Mesendoderm (in vitro differentiated cells): ENCODE results near the gene APBA2.

ENCODE experiments used
- DNase-seq: peaks from one replicate; pipeline ENCODE4 v3.0.0; 2013
- H2AK5ac ChIP-seq: 2 replicates; pipeline ENCODE4 v1.6.1; 2013; ENCODE audit warnings: low read length, inconsistent platforms
- H2BK120ac ChIP-seq: 2 replicates; pipeline ENCODE4 v1.6.1; 2013; ENCODE audit warnings: low read depth, mild to moderate bottlenecking, low read length, moderate library complexity, mixed read lengths
- H2BK15ac ChIP-seq: replicated peaks from 2 replicates; pipeline ENCODE4 v1.6.1; 2013; ENCODE audit warnings: low read depth, mild to moderate bottlenecking, moderate library complexity
- H2BK5ac ChIP-seq: 2 replicates; pipeline ENCODE4 v1.6.1; 2013; ENCODE audit warnings: low read length, inconsistent platforms
- H3K18ac ChIP-seq: 2 replicates; pipeline ENCODE4 v1.6.1; 2013; ENCODE audit warnings: mild to moderate bottlenecking, low read length, mixed read lengths
- H3K23ac ChIP-seq: one replicate; pipeline ENCODE4 v1.6.1; 2013; ENCODE audit warnings: low read length
- H3K27ac ChIP-seq: 2 replicates; pipeline ENCODE4 v1.5.1; 2013; ENCODE audit warnings: low read depth, mild to moderate bottlenecking, inconsistent platforms, low read length, moderate library complexity
- H3K27me3 ChIP-seq: 2 replicates; pipeline ENCODE4 v1.6.1; 2013; ENCODE audit warnings: low read length, control low read depth, mild to moderate bottlenecking, inconsistent platforms; ENCODE audit not compliant: insufficient read depth, poor library complexity
- H3K36me3 ChIP-seq: 2 replicates; pipeline ENCODE4 v1.6.1; 2013; ENCODE audit warnings: low read length, inconsistent platforms; ENCODE audit not compliant: control insufficient read depth, insufficient read depth
- H3K4ac ChIP-seq: one replicate; pipeline ENCODE4 v1.6.1; 2013; ENCODE audit warnings: low read depth, mild to moderate bottlenecking, low read length, moderate library complexity
- H3K4me1 ChIP-seq: 2 replicates; pipeline ENCODE4 v1.6.1; 2013; ENCODE audit warnings: low read depth, low read length, inconsistent platforms; ENCODE audit not compliant: control insufficient read depth
- H3K4me2 ChIP-seq: 2 replicates; pipeline ENCODE4 v1.6.1; 2013; ENCODE audit warnings: low read length
- H3K4me3 ChIP-seq: 2 replicates; pipeline ENCODE4 v1.5.1; 2013; ENCODE audit warnings: mild to moderate bottlenecking, low read length
- H3K56ac ChIP-seq: one replicate; pipeline ENCODE4 v1.6.1; 2013; ENCODE audit warnings: low read length
- H3K79me1 ChIP-seq: 2 replicates; pipeline ENCODE4 v1.6.1; 2013; ENCODE audit warnings: low read length, inconsistent platforms
- H3K79me2 ChIP-seq: 2 replicates; pipeline ENCODE4 v1.6.1; 2013; ENCODE audit warnings: mild to moderate bottlenecking, low read length; ENCODE audit not compliant: control insufficient read depth, insufficient read depth
- H3K9ac ChIP-seq: 2 replicates; pipeline ENCODE4 v1.6.1; 2013; ENCODE audit warnings: low read length, inconsistent platforms
- H4K5ac ChIP-seq: one replicate; pipeline ENCODE4 v1.6.1; 2013; ENCODE audit warnings: low read length
- H4K8ac ChIP-seq: one replicate; pipeline ENCODE4 v1.6.1; 2013; ENCODE audit warnings: low read depth, mild to moderate bottlenecking, control low read depth, low read length, moderate library complexity
- WGBS: extraction: QIAGEN DNeasy Blood & Tissue Kit; methylation state at CpG from one replicate; pipeline ENCODE4 v1.1.7; 2013; ENCODE audit warnings: low lambda C conversion rate, missing lambda C conversion rate; ENCODE audit not compliant: insufficient coverage; ENCODE audit errors: extremely low coverage; 5-methylcytosine and 5-hydroxymethylcytosine counted together

Gene APBA2

DNA sequence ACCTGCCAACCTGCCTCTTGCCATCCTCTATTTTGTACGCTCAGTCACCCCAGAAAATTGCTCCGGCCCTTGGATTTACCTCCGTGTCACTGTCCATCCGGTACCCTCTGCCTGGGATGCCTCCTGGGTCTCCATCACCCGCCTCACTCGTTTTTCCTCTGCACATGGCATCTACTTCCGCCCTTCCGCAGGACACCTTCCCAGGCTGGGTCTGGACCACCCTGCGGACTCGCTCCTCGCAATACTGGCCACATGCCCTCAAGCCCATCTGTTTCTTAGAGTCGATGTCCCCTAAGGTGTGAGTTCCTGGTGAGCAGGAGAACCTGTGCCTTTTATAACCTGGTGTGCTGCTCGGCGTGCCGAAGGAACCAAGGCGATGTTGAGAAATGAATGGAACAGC is 58.5 kb downstream of the APBA2 start:
- Histone ChIP-seq H3K4me3 (no peak overlapping the region), H3K9ac (no peak overlapping the region), H3K4me2 (no peak overlapping the region), H3K56ac (no peak overlapping the region), H3K79me2 (no peaks in the 10 kb centered on the region), H2BK15ac (no peak overlapping the region), H3K4ac (no peak overlapping the region), H2BK120ac (no peak overlapping the region), H2BK5ac (no peak overlapping the region), H3K79me1 (no peaks in the 10 kb centered on the region), H4K8ac (no peak overlapping the region), H4K5ac (no peak overlapping the region), H3K23ac (no peak overlapping the region), H3K36me3 (no peaks in the 10 kb centered on the region), H3K4me1 (no peaks in the 10 kb centered on the region), H3K27me3 (no peaks in the 10 kb centered on the region), H2AK5ac (no peak overlapping the region), H3K27ac (no peak overlapping the region), H3K18ac (no peak overlapping the region)
- WGBS = no CpG with 5 or more reads among the region's 16 CpGs
- no peak for DNase-seq

DNA sequence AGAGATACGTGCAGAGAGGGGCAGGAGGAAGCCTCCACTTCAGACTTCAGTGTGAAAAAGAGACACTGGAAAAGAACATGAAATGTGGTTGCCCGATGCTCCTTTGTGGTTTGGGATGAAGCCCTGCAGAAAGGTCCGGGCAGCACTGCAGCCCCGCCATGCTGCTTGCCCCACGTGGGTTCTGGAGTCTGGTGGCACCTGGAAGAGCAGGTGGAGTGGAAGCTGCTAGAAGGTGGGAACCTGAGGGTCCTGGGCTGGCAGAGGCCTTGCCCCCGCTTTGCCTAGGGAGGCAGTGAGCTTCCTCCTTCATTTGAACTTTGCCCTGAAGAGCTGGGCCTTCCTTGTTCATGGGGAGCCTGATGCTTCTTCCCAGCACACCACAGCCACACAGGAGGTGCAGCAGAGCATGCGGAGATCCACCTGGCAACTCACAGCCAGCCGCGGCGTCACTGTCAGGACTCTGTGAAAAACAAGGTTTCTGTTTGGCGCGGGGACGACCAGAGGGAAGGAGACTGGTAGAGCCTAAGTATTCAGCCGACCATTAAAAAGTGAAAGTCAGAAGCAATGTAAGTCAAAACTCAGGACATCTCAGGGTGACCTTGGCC is 59.0 kb downstream of the APBA2 start:
- Histone ChIP-seq H3K4me3 (no peak overlapping the region), H3K4ac (no peak overlapping the region), H2BK120ac (no peak overlapping the region), H3K79me2 (no peaks in the 10 kb centered on the region), H3K27ac (no peak overlapping the region), H3K4me2 (no peak overlapping the region), H3K9ac (no peak overlapping the region), H3K27me3 (no peaks in the 10 kb centered on the region), H3K79me1 (no peaks in the 10 kb centered on the region), H2BK5ac (no peak overlapping the region), H2AK5ac (no peak overlapping the region), H3K4me1 (no peaks in the 10 kb centered on the region), H2BK15ac (no peak overlapping the region), H4K8ac (no peak overlapping the region), H3K56ac (no peak overlapping the region), H4K5ac (no peak overlapping the region), H3K23ac (no peak overlapping the region), H3K18ac (no peak overlapping the region), H3K36me3 (no peaks in the 10 kb centered on the region)
- no CpG with 5 or more reads among the region's 14 CpGs for WGBS
- DNase-seq = no peak

DNA sequence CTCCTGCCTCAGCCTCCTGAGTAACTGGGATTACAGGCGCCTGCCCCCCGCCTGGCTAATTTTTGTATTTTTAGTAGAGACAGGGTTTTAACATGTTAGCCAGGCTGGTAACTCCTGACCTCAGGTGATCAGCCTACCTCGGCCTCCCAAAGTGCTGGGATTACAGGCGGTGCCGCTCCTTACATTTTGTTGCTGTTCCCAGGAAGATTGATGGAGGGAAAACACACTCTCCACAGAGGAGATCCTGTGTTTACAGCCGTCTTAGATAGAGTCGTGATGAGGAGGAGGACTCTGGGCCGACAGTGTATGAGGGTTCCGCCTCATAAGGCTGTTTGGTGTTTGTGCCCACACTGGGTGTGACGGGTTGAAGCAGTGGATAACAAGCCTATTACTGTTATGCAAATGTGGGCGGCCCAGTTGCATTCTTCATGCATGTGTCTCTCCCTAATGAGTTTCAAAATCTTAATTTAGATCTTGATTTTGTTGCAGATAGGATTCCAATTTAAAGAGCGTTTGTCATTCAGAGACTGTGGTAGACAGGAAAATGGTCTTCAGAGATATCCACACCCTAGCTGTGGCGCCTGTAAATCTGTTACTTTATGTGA is 60.0 kb downstream of the APBA2 start:
- Histone ChIP-seq H2BK120ac (no peak overlapping the region), H4K5ac (no peak overlapping the region), H3K4ac (no peak overlapping the region), H3K79me1 (no peaks in the 10 kb centered on the region), H3K56ac (no peak overlapping the region), H3K79me2 (no peaks in the 10 kb centered on the region), H2BK15ac (no peak overlapping the region), H2BK5ac (no peak overlapping the region), H2AK5ac (no peak overlapping the region), H3K18ac (no peak overlapping the region), H3K4me2 (no peak overlapping the region), H3K23ac (no peak overlapping the region), H3K27me3 (no peaks in the 10 kb centered on the region), H3K4me3 (no peak overlapping the region), H3K4me1 (no peaks in the 10 kb centered on the region), H3K36me3 (no peaks in the 10 kb centered on the region), H3K27ac (no peak overlapping the region), H3K9ac (no peak overlapping the region), H4K8ac (no peak overlapping the region)
- DNase-seq = no peak
- no CpG with 5 or more reads among the region's 13 CpGs for WGBS

DNA sequence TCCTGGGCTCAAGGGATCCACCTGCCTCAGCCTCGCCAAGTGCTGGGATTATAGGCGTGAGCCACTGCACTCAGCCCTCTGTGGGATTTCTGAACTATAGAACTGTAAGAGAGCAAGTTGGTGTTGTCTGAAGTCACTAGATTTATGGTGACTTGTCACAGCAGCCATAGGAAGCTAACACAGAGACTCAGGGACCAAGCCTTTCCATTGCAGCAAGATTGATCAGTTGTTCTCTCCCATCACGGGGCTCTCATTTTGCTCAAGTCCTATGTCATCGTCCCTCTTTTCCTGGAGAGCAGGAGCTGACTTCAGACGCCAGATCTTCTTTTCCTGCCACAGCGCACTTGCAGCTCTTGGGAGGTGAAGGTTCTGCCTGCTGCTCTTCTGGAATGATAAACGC is 61.0 kb downstream of the APBA2 start:
- no peak overlapping the region for H3K23ac ChIP-seq
- no peak overlapping the region for H3K9ac ChIP-seq
- no peaks in the 10 kb centered on the region for H3K79me2 ChIP-seq
- no peak overlapping the region for H2BK120ac ChIP-seq
- H3K4me3 ChIP-seq = no peak overlapping the region
- H3K36me3 ChIP-seq = no peaks in the 10 kb centered on the region
- H3K27me3 ChIP-seq = no peaks in the 10 kb centered on the region
- H4K5ac ChIP-seq = no peak overlapping the region
- H3K79me1 ChIP-seq = no peaks in the 10 kb centered on the region
- H2BK5ac ChIP-seq = no peak overlapping the region
- H4K8ac ChIP-seq = no peak overlapping the region
- no peak for DNase-seq
- no peaks in the 10 kb centered on the region for H3K4me1 ChIP-seq
- H2BK15ac ChIP-seq = no peak overlapping the region
- WGBS = no CpG with 5 or more reads among the region's 7 CpGs
- H2AK5ac ChIP-seq = no peak overlapping the region
- no peak overlapping the region for H3K56ac ChIP-seq
- no peak overlapping the region for H3K18ac ChIP-seq
- no peak overlapping the region for H3K27ac ChIP-seq
- H3K4me2 ChIP-seq = no peak overlapping the region
- H3K4ac ChIP-seq = no peak overlapping the region

DNA sequence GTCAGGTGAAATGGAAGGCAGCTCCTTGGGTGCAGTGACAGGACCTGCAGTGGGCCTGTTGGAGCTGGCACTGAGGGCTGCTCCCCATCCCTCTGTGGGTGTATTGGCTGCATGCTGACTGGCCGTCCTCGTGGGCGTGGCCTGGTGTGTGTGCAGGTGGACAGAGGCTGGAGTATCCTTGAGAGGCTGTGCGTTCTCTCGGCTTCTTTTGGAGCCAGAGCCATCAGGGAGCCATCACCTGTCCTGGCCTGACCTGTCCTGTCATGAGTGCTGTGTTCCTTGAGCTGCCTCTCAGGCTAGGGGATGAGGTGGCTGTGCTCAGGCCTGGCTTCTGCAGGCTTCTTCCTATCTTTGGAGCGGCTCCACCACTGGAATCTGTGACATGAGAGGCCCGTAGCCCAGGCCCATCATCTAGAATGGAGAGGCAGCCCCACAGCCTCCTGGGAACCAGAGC is 61.5 kb downstream of the APBA2 start:
- no CpG with 5 or more reads among the region's 7 CpGs for WGBS
- Histone ChIP-seq H3K27me3 (no peaks in the 10 kb centered on the region), H3K79me1 (no peaks in the 10 kb centered on the region), H3K27ac (no peak overlapping the region), H3K4ac (no peak overlapping the region), H2BK15ac (no peak overlapping the region), H3K4me3 (no peak overlapping the region), H4K5ac (no peak overlapping the region), H3K36me3 (no peaks in the 10 kb centered on the region), H2AK5ac (no peak overlapping the region), H3K23ac (peak overlapping the region; percentile 45), H2BK120ac (no peak overlapping the region), H2BK5ac (no peak overlapping the region), H3K9ac (no peak overlapping the region), H3K4me2 (no peak overlapping the region), H3K79me2 (no peaks in the 10 kb centered on the region), H3K18ac (no peak overlapping the region), H3K56ac (no peak overlapping the region), H4K8ac (no peak overlapping the region), H3K4me1 (no peaks in the 10 kb centered on the region)
- DNase-seq = no peak

DNA sequence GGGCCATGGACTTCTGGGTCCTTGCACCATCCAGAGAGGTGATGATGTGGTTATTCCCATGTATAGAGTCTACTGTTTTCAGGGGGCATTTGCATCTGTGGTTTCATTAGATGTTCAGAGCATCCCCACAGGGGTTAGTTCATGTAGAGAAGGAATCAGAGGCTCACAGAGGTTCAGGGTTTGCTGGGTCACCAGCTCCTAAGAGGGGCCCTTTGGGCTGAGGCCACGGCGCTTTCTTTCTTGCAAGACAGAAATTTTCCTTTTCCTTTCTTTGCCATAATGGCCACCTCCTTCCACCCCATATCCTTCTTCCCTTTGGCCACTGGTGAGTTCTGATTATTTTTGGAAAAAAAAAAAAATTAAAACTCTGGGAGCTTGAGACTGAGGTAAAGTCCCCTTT is 62.3 kb downstream of the APBA2 start:
- Histone ChIP-seq H3K4me3 (no peak overlapping the region), H3K27ac (no peak overlapping the region), H3K27me3 (no peaks in the 10 kb centered on the region), H3K36me3 (no peaks in the 10 kb centered on the region), H4K5ac (no peak overlapping the region), H4K8ac (no peak overlapping the region), H3K18ac (no peak overlapping the region), H3K4me1 (no peaks in the 10 kb centered on the region), H2BK15ac (no peak overlapping the region), H3K79me1 (no peaks in the 10 kb centered on the region), H3K23ac (no peak overlapping the region), H3K9ac (no peak overlapping the region), H3K4me2 (no peak overlapping the region), H2BK120ac (no peak overlapping the region), H3K56ac (no peak overlapping the region), H2BK5ac (no peak overlapping the region), H3K4ac (no peak overlapping the region), H3K79me2 (no peaks in the 10 kb centered on the region), H2AK5ac (no peak overlapping the region)
- no CpG with 5 or more reads among the region's 2 CpGs for WGBS
- no peak for DNase-seq
